IMR-90 (cell line): Measurements from ENCODE around the gene BRMS1. TPM values are rescaled to one million over a fixed set of nuclear protein-coding genes. Genes with fewer than 3 reads are reported as not detected.
A peak's percentile ranks its signal among the peaks of the same experiment; 100 is the strongest.

Source experiments
- ATAC-seq: fragments of 200-7000 bp; cut with Tn5 transposase; 2 replicates; pipeline ENCODE4 v1.9.1; 2020; ENCODE audit warnings: low read depth, mild to moderate bottlenecking, moderate library complexity
- BruUV-seq: library from RNA; stranded (reverse); fragments of 400-500 nt; replicated peaks from 2 replicates; lab custom pipeline; 2021; lab: Mats Ljungman, UMichigan
- CTCF ChIA-PET: fragments of 300-600 bp; formaldehyde crosslinking; extraction: SDS; loops from one replicate; lab custom pipeline; 2021; ENCODE audit warnings: antibody characterized with exemption; lab: Yijun Ruan, JAX
- POLR2A ChIA-PET: fragments of 300-600 bp; sonication (Branson Sonifier 250); formaldehyde crosslinking; loops from one replicate; lab custom pipeline; 2022; ENCODE audit warnings: antibody characterized with exemption; ENCODE audit not compliant: unreplicated experiment; lab: Charles Lee
- DNase-seq: peaks from one replicate; pipeline ENCODE4 v3.0.0; 2013
- H2AFZ ChIP-seq: replicated peaks from 2 replicates; pipeline ENCODE3; 2013; ENCODE audit warnings: low read length, mild to moderate bottlenecking; ENCODE audit not compliant: poor library complexity
- H2AK5ac ChIP-seq: 2 replicates; pipeline ENCODE4 v1.6.1; 2013; ENCODE audit warnings: low read depth, low read length, inconsistent platforms
- H2AK9ac ChIP-seq: replicated peaks from 2 replicates; pipeline ENCODE3; 2013; ENCODE audit warnings: mild to moderate bottlenecking, low read depth, low read length, moderate library complexity; ENCODE audit not compliant: poor library complexity
- H2BK120ac ChIP-seq: 2 replicates; pipeline ENCODE4 v1.6.1; 2013; ENCODE audit warnings: low read depth, low read length, inconsistent platforms
- H2BK15ac ChIP-seq: 3 replicates; pipeline ENCODE4 v1.6.1; 2013; ENCODE audit warnings: low read depth, low read length, inconsistent platforms
- H2BK20ac ChIP-seq: 2 replicates; pipeline ENCODE4 v1.6.1; 2013; ENCODE audit warnings: low read depth, mild to moderate bottlenecking, inconsistent platforms, low read length, moderate library complexity
- H2BK5ac ChIP-seq: 2 replicates; pipeline ENCODE4 v1.6.1; 2013; ENCODE audit warnings: mild to moderate bottlenecking, low read depth, low read length, inconsistent platforms; ENCODE audit not compliant: poor library complexity, severe bottlenecking
- H3K14ac ChIP-seq: replicated peaks from 2 replicates; pipeline ENCODE4 v1.6.1; 2013; ENCODE audit warnings: low read depth, low read length, inconsistent platforms
- H3K18ac ChIP-seq: 2 replicates; pipeline ENCODE4 v1.6.1; 2013; ENCODE audit warnings: low read depth, low read length, control low read depth
- H3K23ac ChIP-seq: 2 replicates; pipeline ENCODE4 v1.6.1; 2013; ENCODE audit warnings: low read depth, low read length, inconsistent platforms
- H3K27ac ChIP-seq: 2 replicates; pipeline ENCODE4 v1.5.1; 2013; ENCODE audit warnings: mild to moderate bottlenecking, control low read depth, low read length; ENCODE audit not compliant: insufficient read depth
- H3K27me3 ChIP-seq: 2 replicates; pipeline ENCODE4 v1.6.1; 2013; ENCODE audit warnings: low read length; ENCODE audit not compliant: control insufficient read depth, insufficient read depth
- H3K36me3 ChIP-seq: 2 replicates; pipeline ENCODE4 v1.6.1; 2013; ENCODE audit warnings: low read length, mixed read lengths; ENCODE audit not compliant: control insufficient read depth, insufficient read depth
- H3K4ac ChIP-seq: 2 replicates; pipeline ENCODE4 v1.6.1; 2013; ENCODE audit warnings: low read depth, low read length, inconsistent platforms
- H3K4me1 ChIP-seq: 2 replicates; pipeline ENCODE4 v1.6.1; 2013; ENCODE audit warnings: low read length, mixed read lengths; ENCODE audit not compliant: control insufficient read depth, insufficient read depth
- H3K4me2 ChIP-seq: 2 replicates; pipeline ENCODE4 v1.6.1; 2013; ENCODE audit warnings: low read depth, mild to moderate bottlenecking, control low read depth, low read length, moderate library complexity
- H3K4me3 ChIP-seq: 2 replicates; pipeline ENCODE4 v1.5.1; 2013; ENCODE audit warnings: low read depth, mild to moderate bottlenecking, control low read depth, low read length, moderate library complexity; ENCODE audit not compliant: insufficient read depth
- H3K56ac ChIP-seq: 2 replicates; pipeline ENCODE4 v1.6.1; 2013; ENCODE audit warnings: low read length, inconsistent platforms; ENCODE audit not compliant: insufficient read depth; ENCODE audit errors: extremely low read depth
- H3K79me1 ChIP-seq, 2 experiments: 2 replicates each; pipeline ENCODE4 v1.6.1; 2013; ENCODE audit warnings: low read length in 2 of 2, inconsistent platforms in 1 of 2, low read depth in 1 of 2
- H3K9ac ChIP-seq: 2 replicates; pipeline ENCODE4 v1.6.1; 2013; ENCODE audit warnings: low read depth, low read length, control low read depth
- H3K9me1 ChIP-seq: 2 replicates; pipeline ENCODE4 v1.6.1; 2013; ENCODE audit warnings: low read length, inconsistent platforms; ENCODE audit not compliant: insufficient read depth
- H3K9me3 ChIP-seq: 2 replicates; pipeline ENCODE4 v1.6.1; 2013; ENCODE audit warnings: low read length; ENCODE audit not compliant: control insufficient read depth, insufficient read depth
- H4K20me1 ChIP-seq: 2 replicates; pipeline ENCODE4 v1.6.1; 2013; ENCODE audit warnings: low read length, inconsistent platforms; ENCODE audit not compliant: insufficient read depth
- H4K5ac ChIP-seq: 2 replicates; pipeline ENCODE4 v1.6.1; 2013; ENCODE audit warnings: mild to moderate bottlenecking, low read depth, low read length, control low read depth
- H4K8ac ChIP-seq, 2 experiments: 2 replicates each; pipeline ENCODE4 v1.6.1; 2013; ENCODE audit warnings: low read depth in 2 of 2, low read length in 2 of 2, control low read depth in 1 of 2, inconsistent platforms in 1 of 2
- H4K91ac ChIP-seq: 2 replicates; pipeline ENCODE4 v1.6.1; 2013; ENCODE audit warnings: low read depth, low read length, inconsistent platforms; ENCODE audit not compliant: insufficient read depth
- CEBPB ChIP-seq: IDR thresholded peaks from 2 replicates; pipeline ENCODE4 v1.6.1; 2012; ENCODE audit warnings: low read depth, low read length, improper control_type of control experiment
- CHD1 ChIP-seq: IDR thresholded peaks from 2 replicates; pipeline ENCODE4 v1.6.1; 2012; ENCODE audit warnings: low read depth, low read length, improper control_type of control experiment
- CTCF ChIP-seq: conservative IDR thresholded peaks from 2 replicates; pipeline ENCODE4 v1.5.1; 2012; ENCODE audit warnings: mild to moderate bottlenecking, low read depth, low read length, improper control_type of control experiment
- ELK1 ChIP-seq: fragments of 150-350 bp; IDR thresholded peaks from 2 replicates; pipeline ENCODE4 v1.6.1; 2016; ENCODE audit warnings: low read depth, mild to moderate bottlenecking, low read length, moderate library complexity, borderline replicate concordance
- FOS ChIP-seq: fragments of 150-350 bp; IDR thresholded peaks from 2 replicates; pipeline ENCODE4 v1.6.1; 2016; ENCODE audit warnings: low read depth, low read length
- MAFK ChIP-seq: IDR thresholded peaks from 2 replicates; pipeline ENCODE4 v1.6.1; 2012; ENCODE audit warnings: low read depth, low read length, improper control_type of control experiment
- MAZ ChIP-seq: IDR thresholded peaks from 2 replicates; pipeline ENCODE4 v1.6.1; 2012; ENCODE audit warnings: low read depth, mild to moderate bottlenecking, low read length, improper control_type of control experiment, moderate library complexity, borderline replicate concordance
- MXI1 ChIP-seq: IDR thresholded peaks from 2 replicates; pipeline ENCODE4 v1.6.1; 2012; ENCODE audit warnings: low read depth, mild to moderate bottlenecking, low read length, moderate library complexity, borderline replicate concordance
- POLR2A ChIP-seq: IDR thresholded peaks from 2 replicates; pipeline ENCODE4 v1.6.1; 2012; ENCODE audit warnings: mild to moderate bottlenecking, low read depth, low read length
- RAD21 ChIP-seq: IDR thresholded peaks from 2 replicates; pipeline ENCODE4 v1.6.1; 2012; ENCODE audit warnings: low read length, improper control_type of control experiment
- RCOR1 ChIP-seq: IDR thresholded peaks from 2 replicates; pipeline ENCODE4 v1.6.1; 2012; ENCODE audit warnings: mild to moderate bottlenecking, low read length, improper control_type of control experiment; ENCODE audit not compliant: insufficient replicate concordance
- RFX5 ChIP-seq: IDR thresholded peaks from 2 replicates; pipeline ENCODE4 v1.8.0; 2012; ENCODE audit warnings: low read depth, mild to moderate bottlenecking, low read length, moderate library complexity
- SMC3 ChIP-seq: fragments of 150-350 bp; IDR thresholded peaks from 2 replicates; pipeline ENCODE4 v1.6.1; 2016; ENCODE audit warnings: low read depth, mild to moderate bottlenecking, antibody characterized with exemption, low read length, moderate library complexity
- USF2 ChIP-seq: fragments of 150-350 bp; IDR thresholded peaks from 2 replicates; pipeline ENCODE4 v1.6.1; 2017; ENCODE audit warnings: mild to moderate bottlenecking, antibody characterized with exemption, low read length, low read depth
- WGBS, 2 experiments: methylation state at CpG; one replicate each; pipeline versions ENCODE4 v1.1.5 to v1.1.7; 2013; ENCODE audit warnings: missing lambda C conversion rate in 2 of 2; ENCODE audit not compliant: insufficient read length in 1 of 2; ENCODE audit errors: extremely low coverage in 2 of 2; 5-methylcytosine and 5-hydroxymethylcytosine counted together
- dilution Hi-C: fragments of 300-500 bp; cut with HindIII; formaldehyde crosslinking; loops from one replicate; pipeline ENCODE4 v1.14.3; 2018; ENCODE audit warnings: low sequenced_read_pairs; ENCODE audit not compliant: unreplicated experiment
- in situ Hi-C: fragments of 300-500 bp; cut with MboI; formaldehyde crosslinking; loops from 3 replicates; pipeline ENCODE4 v1.14.3; 2019; ENCODE audit warnings: low sequenced_read_pairs, inconsistent platforms, mixed read lengths
- intact Hi-C: fragments of 100-400 bp; cut with micrococcal nuclease; formaldehyde crosslinking; loops from 2 replicates; pipeline ENCODE4 v1.10.0; 2022
- polyA plus RNA-seq, 3 experiments: library from polyadenylated mRNA; depleted of rRNA; stranded (reverse); fragments of >200 nt; gene quantifications; 2 replicates each; pipeline ENCODE4 v1.2.3, GENCODE V29; 2012; ENCODE audit warnings: low replicate concordance in 1 of 3
- total RNA-seq: library from RNA; depleted of rRNA; stranded (reverse); fragments of >200 nt; gene quantifications from 2 replicates; pipeline ENCODE4 v1.2.3, GENCODE V29; 2012

BRMS1 gene
- total and polyA plus RNA-seq, 2 of the 4 experiments (the other 2 are of a cell fraction): 48.3 to 57.9 TPM

- Histone ChIP-seq H4K8ac (peak overlapping the region in 1 of 2 experiments; percentile 36; a peak in 1 of 4 replicates), H2AK9ac (no peak overlapping the region), H3K4me2 (no peak overlapping the region), H4K20me1 (peaks cover 25% of the 10 kb centered on the region), H2AFZ (peak overlapping the region; percentile 5), H3K23ac (no peak overlapping the region), H2AK5ac (peak overlapping the region; percentile 0; the same call in 1 of the 2 replicates), H3K9me3 (no peaks in the 10 kb centered on the region), H3K9me1 (no peaks in the 10 kb centered on the region), H3K9ac (no peak overlapping the region), H3K18ac (no peak overlapping the region), H2BK5ac (peak overlapping the region; percentile 36), H4K91ac (no peak overlapping the region), H2BK120ac (0 out of 2 replicates have a peak overlapping the region, but pooled peaks have one; percentile 7), H3K4me1 (peaks cover 23% of the 10 kb centered on the region), H3K4me3 (no peak overlapping the region), H2BK15ac (no peak overlapping the region), H2BK20ac (no peak overlapping the region), H3K36me3 (peaks cover 32% of the 10 kb centered on the region), H3K79me1 (peaks cover 23 to 56% of the 10 kb centered on the region in 2 experiments; a peak in 3 of 4 replicates), H3K27me3 (no peaks in the 10 kb centered on the region), H3K56ac (no peak overlapping the region), H3K4ac (peak overlapping the region; percentile 29), H4K5ac (no peak overlapping the region), H3K14ac (no peak overlapping the region), H3K27ac (no peak overlapping the region; the same call in 1 of the 2 replicates)
- BruUV-seq: no TSS peak
- intact Hi-C loops: no loop called here
- no peak for DNase-seq
- ChIA-PET POLR2A (interaction anchor here (0.9 kb wide), 1 partner anchor 26 kb away, joined by 6 read pairs; no protein-coding TSS in a partner anchor), CTCF (no interaction called here)
- no peak for ATAC-seq
- whole genome bisulfite sequencing, 2 experiments: 80% methylated on average over 2 of the region's 17 CpGs; no CpG with 5 or more reads in 1 of the 2 experiments
- in situ Hi-C loops: no loop called here
- dilution Hi-C loops: no loop called here
- no peak for TF ChIP-seq RAD21
- no peak for TF ChIP-seq RCOR1
- no peak for TF ChIP-seq CEBPB
- TF ChIP-seq MAZ: no peak
- TF ChIP-seq FOS: no peak
- no peak for TF ChIP-seq ELK1
- TF ChIP-seq CHD1: no peak
- TF ChIP-seq USF2: no peak
- TF ChIP-seq RFX5: no peak
- TF ChIP-seq MAFK: no peak
- TF ChIP-seq POLR2A: no peak
- no peak for TF ChIP-seq MXI1
- TF ChIP-seq CTCF: no peak
- TF ChIP-seq SMC3: no peak
These were observed 6.4 kb downstream of the BRMS1 start for GRCh38 chr11:66338276-66339161.
